Activated T-cell treated with anti-CD3 and anti-CD28 coated beads, Interleukin-2, amount 50 U/mL, for 24 hours (primary cell): ENCODE data around the gene CTNNA3.
"Not testable (repeated sequence)": the region's sequence is repeated elsewhere in the genome, so short reads cannot be mapped to it uniquely, and the experiment has no call there.

Experiments used
- DNase-seq: peaks from one replicate; pipeline ENCODE4 v3.0.0-alpha.2; 2020
- H3K27ac Mint-ChIP-seq: 2 replicates; pipeline ENCODE4 v1.8.0; 2020; ENCODE audit warnings: mild to moderate bottlenecking, mixed read lengths
- H3K27me3 Mint-ChIP-seq: 2 replicates; pipeline ENCODE4 v1.8.0; 2020; ENCODE audit warnings: mixed read lengths
- H3K36me3 Mint-ChIP-seq: 2 replicates; pipeline ENCODE4 v1.8.0; 2020; ENCODE audit warnings: low read depth, mixed read lengths
- H3K4me1 Mint-ChIP-seq: 2 replicates; pipeline ENCODE4 v1.8.0; 2020; ENCODE audit warnings: low read depth, mixed read lengths
- H3K4me3 Mint-ChIP-seq: 2 replicates; pipeline ENCODE4 v1.8.0; 2020; ENCODE audit warnings: mild to moderate bottlenecking, moderate library complexity, mixed read lengths
- H3K9me3 Mint-ChIP-seq: 2 replicates; pipeline ENCODE4 v1.8.0; 2020; ENCODE audit warnings: mixed read lengths

CTNNA3 gene

GRCh38 chr10:67603086-67603485, 92.9 kb downstream of the CTNNA3 start:
- Mint-ChIP-seq H3K27ac (no peak overlapping the region), H3K9me3 (no peaks in the 10 kb centered on the region), H3K27me3 (peaks cover 16% of the 10 kb centered on the region), H3K36me3 (no peaks in the 10 kb centered on the region), H3K4me3 (no peak overlapping the region), H3K4me1 (peaks cover 12% of the 10 kb centered on the region)
- no peak for DNase-seq

- Mint-ChIP-seq H3K27me3 (peaks cover 22% of the 10 kb centered on the region), H3K36me3 (no peaks in the 10 kb centered on the region), H3K27ac (no peak overlapping the region), H3K4me3 (no peak overlapping the region), H3K4me1 (peaks cover 7% of the 10 kb centered on the region), H3K9me3 (no peaks in the 10 kb centered on the region)
- DNase-seq: no peak
These were observed 93.6 kb downstream of the CTNNA3 start for GRCh38 chr10:67602268-67602950.

- H3K9me3 Mint-ChIP-seq: no peaks in the 10 kb centered on the region
- H3K36me3 Mint-ChIP-seq: no peaks in the 10 kb centered on the region
- H3K4me1 Mint-ChIP-seq: no peaks in the 10 kb centered on the region
- peaks cover 24% of the 10 kb centered on the region for H3K27me3 Mint-ChIP-seq
- no peak overlapping the region for H3K4me3 Mint-ChIP-seq
- H3K27ac Mint-ChIP-seq: no peak overlapping the region
- no peak for DNase-seq
These were observed 96.4 kb downstream of the CTNNA3 start for GRCh38 chr10:67599597-67599996.

- H3K36me3 Mint-ChIP-seq: no peaks in the 10 kb centered on the region
- H3K4me1 Mint-ChIP-seq: no peaks in the 10 kb centered on the region
- H3K4me3 Mint-ChIP-seq: no peak overlapping the region
- no peak overlapping the region for H3K27ac Mint-ChIP-seq
- DNase-seq: no peak
- H3K27me3 Mint-ChIP-seq: peaks cover 21% of the 10 kb centered on the region
- peaks cover 15% of the 10 kb centered on the region for H3K9me3 Mint-ChIP-seq
These were observed 99.4 kb downstream of the CTNNA3 start for GRCh38 chr10:67596641-67597040.

- Mint-ChIP-seq H3K27me3 (no peaks in the 10 kb centered on the region), H3K36me3 (peaks cover 6% of the 10 kb centered on the region), H3K9me3 (peaks cover 44% of the 10 kb centered on the region), H3K4me3 (no peak overlapping the region), H3K27ac (no peak overlapping the region), H3K4me1 (no peaks in the 10 kb centered on the region)
- DNase-seq: no peak
These were observed 108.2 kb downstream of the CTNNA3 start for GRCh38 chr10:67587771-67588170.

GRCh38 chr10:67575532-67575931, 120.5 kb downstream of the CTNNA3 start:
- no peaks in the 10 kb centered on the region for H3K9me3 Mint-ChIP-seq
- no peak overlapping the region for H3K4me3 Mint-ChIP-seq
- H3K27me3 Mint-ChIP-seq: no peaks in the 10 kb centered on the region
- H3K4me1 Mint-ChIP-seq: no peaks in the 10 kb centered on the region
- H3K27ac Mint-ChIP-seq: no peak overlapping the region
- DNase-seq: no peak
- no peaks in the 10 kb centered on the region for H3K36me3 Mint-ChIP-seq

GRCh38 chr10:67573484-67573883, 122.5 kb downstream of the CTNNA3 start:
- Mint-ChIP-seq H3K27me3 (no peaks in the 10 kb centered on the region), H3K27ac (no peak overlapping the region), H3K4me1 (no peaks in the 10 kb centered on the region), H3K9me3 (no peaks in the 10 kb centered on the region), H3K36me3 (no peaks in the 10 kb centered on the region), H3K4me3 (no peak overlapping the region)
- no peak for DNase-seq

GRCh38 chr10:67571503-67571902, 124.5 kb downstream of the CTNNA3 start:
- H3K4me3 Mint-ChIP-seq: no peak overlapping the region
- H3K36me3 Mint-ChIP-seq: no peaks in the 10 kb centered on the region
- no peak overlapping the region for H3K27ac Mint-ChIP-seq
- DNase-seq: no peak
- H3K27me3 Mint-ChIP-seq: no peaks in the 10 kb centered on the region
- no peaks in the 10 kb centered on the region for H3K9me3 Mint-ChIP-seq
- H3K4me1 Mint-ChIP-seq: no peaks in the 10 kb centered on the region

GRCh38 chr10:67558311-67558710, 137.7 kb downstream of the CTNNA3 start:
- not testable (repeated sequence) for DNase-seq, H3K27ac Mint-ChIP-seq, H3K4me1 Mint-ChIP-seq, H3K9me3 Mint-ChIP-seq, H3K36me3 Mint-ChIP-seq, H3K4me3 Mint-ChIP-seq
- H3K27me3 Mint-ChIP-seq: peaks cover 23% of the 10 kb centered on the region

GRCh38 chr10:67553254-67553653, 142.7 kb downstream of the CTNNA3 start:
- no peaks in the 10 kb centered on the region for H3K4me1 Mint-ChIP-seq
- no peaks in the 10 kb centered on the region for H3K36me3 Mint-ChIP-seq
- no peak for DNase-seq
- peaks cover 18% of the 10 kb centered on the region for H3K27me3 Mint-ChIP-seq
- H3K4me3 Mint-ChIP-seq: no peak overlapping the region
- H3K9me3 Mint-ChIP-seq: peaks cover 4% of the 10 kb centered on the region
- H3K27ac Mint-ChIP-seq: no peak overlapping the region

GRCh38 chr10:67550838-67551402, 145.1 kb downstream of the CTNNA3 start:
- DNase-seq: no peak
- no peak overlapping the region for H3K4me3 Mint-ChIP-seq
- no peaks in the 10 kb centered on the region for H3K36me3 Mint-ChIP-seq
- no peak overlapping the region for H3K27ac Mint-ChIP-seq
- peaks cover 4% of the 10 kb centered on the region for H3K9me3 Mint-ChIP-seq
- no peaks in the 10 kb centered on the region for H3K27me3 Mint-ChIP-seq
- H3K4me1 Mint-ChIP-seq: no peaks in the 10 kb centered on the region

GRCh38 chr10:67550046-67550445, 145.9 kb downstream of the CTNNA3 start:
- no peaks in the 10 kb centered on the region for H3K4me1 Mint-ChIP-seq
- DNase-seq: no peak
- H3K9me3 Mint-ChIP-seq: peaks cover 2% of the 10 kb centered on the region
- H3K27ac Mint-ChIP-seq: no peak overlapping the region
- H3K36me3 Mint-ChIP-seq: no peaks in the 10 kb centered on the region
- no peaks in the 10 kb centered on the region for H3K27me3 Mint-ChIP-seq
- no peak overlapping the region for H3K4me3 Mint-ChIP-seq

- Mint-ChIP-seq H3K4me1 (no peaks in the 10 kb centered on the region), H3K27me3 (no peaks in the 10 kb centered on the region), H3K9me3 (no peaks in the 10 kb centered on the region), H3K4me3 (no peak overlapping the region), H3K36me3 (no peaks in the 10 kb centered on the region), H3K27ac (no peak overlapping the region)
- no peak for DNase-seq
These were observed 146.6 kb downstream of the CTNNA3 start for GRCh38 chr10:67549390-67549789.

GRCh38 chr10:67541411-67541810, 154.6 kb downstream of the CTNNA3 start:
- Mint-ChIP-seq H3K27me3 (peaks cover 8% of the 10 kb centered on the region), H3K4me1 (peaks cover 11% of the 10 kb centered on the region), H3K4me3 (no peak overlapping the region), H3K36me3 (no peaks in the 10 kb centered on the region), H3K27ac (no peak overlapping the region), H3K9me3 (no peaks in the 10 kb centered on the region)
- DNase-seq: no peak

- Mint-ChIP-seq H3K4me1 (peaks cover 11% of the 10 kb centered on the region), H3K36me3 (no peaks in the 10 kb centered on the region), H3K27me3 (peaks cover 16% of the 10 kb centered on the region), H3K9me3 (no peaks in the 10 kb centered on the region), H3K4me3 (no peak overlapping the region), H3K27ac (no peak overlapping the region)
- DNase-seq: no peak
These were observed 156.7 kb downstream of the CTNNA3 start for GRCh38 chr10:67539312-67539711.
